Transverse colon (tissue), 4 donors: ENCODE measurements around the gene KLHL29. TPM values are rescaled to one million over a fixed set of nuclear protein-coding genes. Genes with fewer than 3 reads are reported as not detected.

Experiments
- DNase-seq: peaks from one replicate; pipeline ENCODE4 v3.0.0-alpha.2; 2019
- H3K27ac ChIP-seq, 4 donors: fragments of 200-600 bp; sonication (generic); 2 replicates each; pipeline ENCODE4 v1.5.1; 2016 to 2018; ENCODE audit warnings: inconsistent platforms in 4 of 4
- H3K27me3 ChIP-seq: fragments of 200-600 bp; sonication (generic); 2 replicates; pipeline ENCODE4 v1.5.1; 2017; ENCODE audit warnings: inconsistent platforms
- H3K36me3 ChIP-seq, 4 donors: fragments of 200-600 bp; sonication (generic); 2 replicates each; pipeline ENCODE4 v1.5.1; 2017 to 2019; ENCODE audit warnings: inconsistent platforms in 4 of 4
- H3K4me1 ChIP-seq, 4 donors: fragments of 200-600 bp; sonication (generic); 2 replicates each; pipeline ENCODE4 v1.5.1; 2017 to 2020; ENCODE audit warnings: inconsistent platforms in 4 of 4
- H3K4me3 ChIP-seq, 4 donors: fragments of 200-600 bp; sonication (generic); 1 replicate in 1 of 4; 2 replicates in 3 of 4; pipeline versions ENCODE4 v1.5.1 to v1.6.1; 2017 to 2019; ENCODE audit warnings: inconsistent platforms in 4 of 4
- H3K9me3 ChIP-seq, 2 donors: fragments of 200-600 bp; sonication (generic); 2 replicates each; pipeline ENCODE4 v1.5.1; 2017 to 2019; ENCODE audit warnings: inconsistent platforms in 2 of 2
- EP300 ChIP-seq: sonication (generic); formaldehyde crosslinking; IDR thresholded peaks from one replicate; pipeline ENCODE4 v1.6.1; 2017; ENCODE audit warnings: antibody characterized with exemption, low read depth
- POLR2A ChIP-seq: fragments of 450-650 bp; IDR thresholded peaks from one replicate; pipeline ENCODE4 v1.6.1; 2016; ENCODE audit warnings: antibody characterized with exemption, mild to moderate bottlenecking, moderate library complexity
- POLR2AphosphoS5 ChIP-seq, 3 donors: sonication (generic); formaldehyde crosslinking; IDR thresholded peaks; one replicate each; pipeline ENCODE4 v1.6.1; 2016; ENCODE audit warnings: antibody characterized with exemption in 3 of 3
- WGBS, 2 donors: methylation state at CpG; one replicate each; pipeline ENCODE4 v1.1.5; 2018; ENCODE audit warnings: low coverage in 1 of 2; 5-methylcytosine and 5-hydroxymethylcytosine counted together
- in situ Hi-C, 4 donors: fragments of 200-750 bp; cut with MboI; loops; one replicate each; pipeline versions ENCODE4 v1.15.0 to v1.15.1; 2017; ENCODE audit warnings: low sequenced_read_pairs in 3 of 4, low pct_ligation_motif_present in 1 of 4, low pct_unique_long_range_greater_than_20kb in 1 of 4
- intact Hi-C: fragments of 100-400 bp; cut with DNase I; formaldehyde crosslinking; loops from one replicate; pipeline ENCODE4 v1.15.1; 2023; ENCODE audit warnings: low total_unique reads
- total RNA-seq, 4 donors: library from RNA; depleted of rRNA; stranded (reverse); fragments of >200 nt; gene quantifications; one replicate each; pipeline ENCODE4 v1.1.0, GENCODE V29; 2016
- TF ChIP-seq, protein P1 (sequence below), 5 experiments: fragments of 200-600 bp in 3 of 5; fragments of 450-650 bp in 2 of 5; sonication (generic) in 3 of 5; IDR thresholded peaks; 1 replicate in 2 of 5; 2 replicates in 3 of 5; pipeline ENCODE4 v1.5.1; 2016 to 2017; ENCODE audit warnings: antibody characterized with exemption in 5 of 5, inconsistent platforms in 3 of 5, mild to moderate bottlenecking in 2 of 5, moderate library complexity in 1 of 5

KLHL29 gene
- total RNA-seq, 4 donors from 2014 or later, result 3.3 to 16.5 (median 5.8) TPM

- no peak for DNase-seq
Measured at GRCh38 chr2:23477392-23477791, 92.4 kb downstream of the KLHL29 start.

GRCh38 chr2:23478087-23478932 is 93.3 kb downstream of the KLHL29 start:
- in situ Hi-C loops (no loop called here), intact Hi-C loops (no loop called here)
- Histone ChIP-seq H3K27me3 (no peaks in the 10 kb centered on the region), H3K4me1 (peaks cover 0 to 4% (median 0%) of the 10 kb centered on the region in 4 donors), H3K27ac (no peak overlapping the region), H3K36me3 (no peaks in the 10 kb centered on the region), H3K9me3 (no peaks in the 10 kb centered on the region), H3K4me3 (no peak overlapping the region)
- TF ChIP-seq POLR2AphosphoS5 (IDR thresholded peaks at IDR 0.05), result no peak
- TF ChIP-seq POLR2A, result no peak
- TF ChIP-seq EP300, result no peak
- TF ChIP-seq, protein P1, sequence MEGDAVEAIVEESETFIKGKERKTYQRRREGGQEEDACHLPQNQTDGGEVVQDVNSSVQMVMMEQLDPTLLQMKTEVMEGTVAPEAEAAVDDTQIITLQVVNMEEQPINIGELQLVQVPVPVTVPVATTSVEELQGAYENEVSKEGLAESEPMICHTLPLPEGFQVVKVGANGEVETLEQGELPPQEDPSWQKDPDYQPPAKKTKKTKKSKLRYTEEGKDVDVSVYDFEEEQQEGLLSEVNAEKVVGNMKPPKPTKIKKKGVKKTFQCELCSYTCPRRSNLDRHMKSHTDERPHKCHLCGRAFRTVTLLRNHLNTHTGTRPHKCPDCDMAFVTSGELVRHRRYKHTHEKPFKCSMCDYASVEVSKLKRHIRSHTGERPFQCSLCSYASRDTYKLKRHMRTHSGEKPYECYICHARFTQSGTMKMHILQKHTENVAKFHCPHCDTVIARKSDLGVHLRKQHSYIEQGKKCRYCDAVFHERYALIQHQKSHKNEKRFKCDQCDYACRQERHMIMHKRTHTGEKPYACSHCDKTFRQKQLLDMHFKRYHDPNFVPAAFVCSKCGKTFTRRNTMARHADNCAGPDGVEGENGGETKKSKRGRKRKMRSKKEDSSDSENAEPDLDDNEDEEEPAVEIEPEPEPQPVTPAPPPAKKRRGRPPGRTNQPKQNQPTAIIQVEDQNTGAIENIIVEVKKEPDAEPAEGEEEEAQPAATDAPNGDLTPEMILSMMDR (IDR thresholded peaks at IDR 0.05), result no peak
- 88 to 100% methylated on average over 3 to 17 of the region's 17 CpGs for WGBS, 2 donors
- DNase-seq, result no peak

More at GRCh38 chr2:23477392-23477791, 92.4 kb downstream of the KLHL29 start:
- H3K27me3 ChIP-seq, result no peaks in the 10 kb centered on the region
- intact Hi-C loops (no loop called here), in situ Hi-C loops (no loop called here)
- H3K9me3 ChIP-seq, result no peaks in the 10 kb centered on the region
- TF ChIP-seq, protein P1 (IDR thresholded peaks at IDR 0.05), result no peak
- no peak for TF ChIP-seq POLR2A
- no peak for TF ChIP-seq EP300
- no peak for TF ChIP-seq POLR2AphosphoS5 (IDR thresholded peaks at IDR 0.05)
- H3K4me1 ChIP-seq, result peaks cover 0 to 4% (median 0%) of the 10 kb centered on the region in 4 donors
- WGBS, 2 donors, result 96% methylated on average over 11 of the region's 11 CpGs; no CpG with 5 or more reads in 1 of the 2 donors
- H3K27ac ChIP-seq, result no peak overlapping the region
- no peaks in the 10 kb centered on the region for H3K36me3 ChIP-seq
- H3K4me3 ChIP-seq, result no peak overlapping the region

GRCh38 chr2:23478933-23479683 is 94.1 kb downstream of the KLHL29 start:
- Histone ChIP-seq H3K4me1 (peaks cover 0 to 4% (median 0%) of the 10 kb centered on the region in 4 donors), H3K27ac (no peak overlapping the region), H3K36me3 (no peaks in the 10 kb centered on the region), H3K9me3 (no peaks in the 10 kb centered on the region), H3K27me3 (no peaks in the 10 kb centered on the region), H3K4me3 (no peak overlapping the region)
- WGBS, 2 donors, result 83% methylated on average over 20 of the region's 20 CpGs; no CpG with 5 or more reads in 1 of the 2 donors
- in situ Hi-C loops (no loop called here), intact Hi-C loops (no loop called here)
- no peak for DNase-seq
- no peak for TF ChIP-seq POLR2A
- no peak for TF ChIP-seq EP300
- TF ChIP-seq POLR2AphosphoS5 (IDR thresholded peaks at IDR 0.05), result no peak
- TF ChIP-seq, protein P1 (IDR thresholded peaks at IDR 0.05), result no peak
